ENCODE measurements around the gene TNFRSF21. TPM values are rescaled to one million over a fixed set of nuclear protein-coding genes. Genes with fewer than 3 reads are reported as not detected.

TNFRSF21 gene
- total and polyA plus RNA-seq, 11 donors = 2.7 to 18.1 (median 5.6) TPM

DNA sequence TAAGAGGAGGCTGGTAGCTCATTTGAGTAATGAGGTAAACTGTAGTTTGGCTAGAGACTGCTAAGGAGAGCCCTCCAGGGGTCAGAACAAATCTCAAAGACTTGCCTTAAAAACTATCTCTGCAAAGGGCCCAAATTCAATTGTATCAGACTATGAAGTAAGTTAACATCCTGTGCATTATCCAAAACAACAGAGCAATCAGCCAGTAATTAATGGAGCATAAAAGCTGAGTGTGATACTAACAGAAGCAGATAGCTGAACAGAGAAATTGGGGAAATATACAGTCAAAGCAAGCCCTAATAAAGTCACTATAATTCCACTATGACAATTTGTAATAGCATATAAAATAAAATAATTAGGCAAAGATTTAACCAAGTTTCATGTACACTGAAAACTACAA, 45.8 kb upstream of the TNFRSF21 start:
- ATAC-seq = no peak

GRCh38 chr6:47353871-47354270, 44.2 kb upstream of the TNFRSF21 start:
- TF ChIP-seq POLR2A (IDR thresholded peaks at IDR 0.05) = no peak
- intact Hi-C loops (cut with DNase I) = no loop called here
- no peak for ATAC-seq
- DNase-seq = no peak
- H3K27ac ChIP-seq = no peak overlapping the region
- H3K4me3 ChIP-seq = no peak overlapping the region
- peaks cover 0 to 2% (median 0%) of the 10 kb centered on the region in 12 donors for H3K9me3 ChIP-seq
- peaks cover 0 to 12% (median 0%) of the 10 kb centered on the region in 12 donors for H3K4me1 ChIP-seq
- no peaks in the 10 kb centered on the region for H3K36me3 ChIP-seq
- WGBS, 4 donors = 39 to 64% (median 55%) methylated on average over 1 of the region's 1 CpG
- peaks cover 0 to 14% (median 0%) of the 10 kb centered on the region in 9 donors for H3K27me3 ChIP-seq

More for the DNA sequence above, 45.8 kb upstream of the TNFRSF21 start:
- no peak for DNase-seq
- TF ChIP-seq CTCF (IDR thresholded peaks at IDR 0.05) = no peak
- no peak for TF ChIP-seq POLR2A (IDR thresholded peaks at IDR 0.05)
- Histone ChIP-seq H3K27me3 (peaks cover 0 to 14% (median 0%) of the 10 kb centered on the region in 9 donors), H3K27ac (no peak overlapping the region), H3K4me1 (peaks cover 0 to 12% (median 0%) of the 10 kb centered on the region in 12 donors), H3K9me3 (peaks cover 0 to 2% (median 0%) of the 10 kb centered on the region in 12 donors), H3K36me3 (no peaks in the 10 kb centered on the region), H3K4me3 (no peak overlapping the region)
- intact Hi-C loops (cut with DNase I) = no loop called here

DNA sequence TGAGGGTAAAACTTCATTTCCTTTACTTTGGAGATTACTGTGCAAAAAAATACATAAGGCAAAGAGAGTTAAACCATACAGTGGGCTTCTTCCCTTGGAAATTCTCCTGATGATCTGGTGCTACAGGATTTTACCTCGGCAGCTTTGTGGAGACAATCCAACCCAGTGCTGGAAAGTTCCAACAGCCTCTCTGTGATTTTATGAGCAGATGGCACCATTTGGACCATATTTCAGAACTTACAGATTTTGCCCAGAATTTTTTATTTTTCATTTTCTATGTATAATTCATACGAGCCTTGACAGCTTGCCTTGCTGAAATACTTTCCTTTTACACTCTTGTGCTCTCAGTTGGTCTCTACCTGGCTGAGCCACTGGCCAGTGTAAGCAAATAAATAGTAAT, 43.3 kb upstream of the TNFRSF21 start:
- peaks cover 0 to 12% (median 0%) of the 10 kb centered on the region in 9 donors for H3K27me3 ChIP-seq
- no peak overlapping the region for H3K27ac ChIP-seq
- no peak overlapping the region for H3K4me3 ChIP-seq
- no peak for ATAC-seq
- H3K36me3 ChIP-seq = no peaks in the 10 kb centered on the region
- peaks cover 0 to 2% (median 0%) of the 10 kb centered on the region in 12 donors for H3K9me3 ChIP-seq
- no peak for TF ChIP-seq POLR2A (IDR thresholded peaks at IDR 0.05)
- no peak for TF ChIP-seq CTCF (IDR thresholded peaks at IDR 0.05)
- no peak for DNase-seq
- H3K4me1 ChIP-seq = peaks cover 0 to 12% (median 0%) of the 10 kb centered on the region in 12 donors
- intact Hi-C loops (cut with DNase I) = no loop called here
- 58 to 78% (median 72%) methylated on average over 2 of the region's 2 CpGs for WGBS, 4 donors

DNA sequence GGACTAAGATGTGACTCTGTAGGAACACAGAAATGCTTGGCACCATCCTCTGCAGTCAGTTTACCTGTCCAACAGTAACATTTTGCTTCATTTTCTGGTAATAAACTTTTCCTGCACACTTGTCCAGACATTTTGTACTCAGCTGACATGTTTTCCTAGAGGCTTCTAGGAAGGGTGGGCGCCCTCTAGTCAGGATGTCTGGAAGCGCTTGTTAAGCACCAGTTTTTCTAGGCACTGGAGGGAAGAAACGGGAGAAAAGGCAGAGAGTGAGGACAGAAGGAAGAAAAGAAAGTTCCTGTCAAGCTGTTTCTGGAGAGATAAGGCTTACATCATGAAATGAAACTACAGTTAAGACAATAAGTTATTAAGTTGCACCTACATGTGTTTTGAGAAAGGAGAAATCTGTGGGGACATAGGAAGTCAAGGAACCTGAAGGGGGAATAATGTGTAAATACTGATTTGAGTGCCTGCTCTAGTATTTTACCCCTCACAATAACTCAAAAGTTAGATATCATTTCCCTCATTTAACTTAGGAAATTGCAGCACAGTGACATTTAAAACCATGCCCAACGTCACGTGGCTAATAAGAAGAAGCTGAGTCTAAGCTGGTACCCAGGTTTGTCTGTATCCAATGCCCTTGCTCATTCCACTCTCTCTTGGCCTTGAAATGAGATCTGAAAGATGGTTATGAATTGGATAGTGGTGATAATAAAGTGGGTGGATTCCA, 42.7 kb upstream of the TNFRSF21 start:
- DNase-seq (no peak), ATAC-seq (no peak)
- intact Hi-C loops (cut with DNase I) = no loop called here
- Histone ChIP-seq H3K27me3 (peaks cover 0 to 6% (median 0%) of the 10 kb centered on the region in 9 donors), H3K9me3 (peaks cover 0 to 2% (median 0%) of the 10 kb centered on the region in 12 donors), H3K4me1 (peaks cover 0 to 12% (median 0%) of the 10 kb centered on the region in 12 donors), H3K36me3 (no peaks in the 10 kb centered on the region), H3K4me3 (no peak overlapping the region), H3K27ac (no peak overlapping the region)
- WGBS, 4 donors = 69 to 77% (median 76%) methylated on average over 5 of the region's 5 CpGs
- TF ChIP-seq POLR2A (IDR thresholded peaks at IDR 0.05) = no peak
- no peak for TF ChIP-seq CTCF (IDR thresholded peaks at IDR 0.05)

Measured in heart left ventricle (tissue), 16 donors.